A549 (cell line): Measurements from ENCODE around the gene ADAMTSL4. TPM values are rescaled to one million over a fixed set of nuclear protein-coding genes. Genes with fewer than 3 reads are reported as not detected.

ENCODE experiments used
- ATAC-seq, 2 experiments: fragments of 200-7000 bp in 1 of 2; fragments of >200 bp in 1 of 2; cut with Nextera tagmentation in 1 of 2; cut with Tn5 transposase in 1 of 2; 3 replicates each; pipeline versions ENCODE4 v1.8.0 to v1.9.1; 2018 to 2020; ENCODE audit warnings: mild to moderate bottlenecking in 1 of 2, moderate library complexity in 1 of 2
- CTCF ChIA-PET: fragments of 300-600 bp; sonication (Branson Sonifier 250); formaldehyde crosslinking; extraction: SDS; loops from one replicate; lab custom pipeline; 2021; ENCODE audit warnings: antibody characterized with exemption, inconsistent platforms; lab: Yijun Ruan, JAX
- POLR2A ChIA-PET: fragments of 350-600 bp; formaldehyde crosslinking; extraction: SDS; loops from one replicate; lab custom pipeline; 2021; ENCODE audit warnings: antibody characterized with exemption, inconsistent platforms; lab: Yijun Ruan, JAX
- DNase-seq, 2 experiments: peaks; one replicate each; pipeline versions ENCODE4 v3.0.0 to v3.0.0-alpha.2; 2011 to 2016; ENCODE audit warnings: low read depth in 1 of 2, low spot score in 1 of 2
- FAIRE-seq: peaks from 2 replicates; lab custom pipeline; 2011; peaks lifted over from hg19 to GRCh38; lab: Jason Lieb, UNC
- H3K27ac ChIP-seq, 2 experiments: fragments of >200 bp; sonication (Bioruptor Twin); formaldehyde crosslinking; 3 replicates each; pipeline ENCODE4 v1.5.1; 2016 to 2017
- H3K4me1 ChIP-seq: fragments of >200 bp; sonication (Bioruptor Twin); formaldehyde crosslinking; 3 replicates; pipeline ENCODE4 v1.6.1; 2016
- H3K4me2 ChIP-seq: fragments of >200 bp; sonication (Bioruptor Twin); formaldehyde crosslinking; 3 replicates; pipeline ENCODE4 v1.6.1; 2016
- H3K4me3 ChIP-seq: fragments of >200 bp; sonication (Bioruptor Twin); formaldehyde crosslinking; 3 replicates; pipeline ENCODE4 v1.5.1; 2016
- H3K9me3 ChIP-seq: fragments of >200 bp; sonication (Bioruptor Twin); formaldehyde crosslinking; 3 replicates; pipeline ENCODE4 v1.6.1; 2016
- CHD2 ChIP-seq: fragments of 150-350 bp; IDR thresholded peaks from 2 replicates; pipeline ENCODE4 v1.6.1; 2014; ENCODE audit warnings: low read length; ENCODE audit not compliant: partially characterized antibody
- EHMT2 ChIP-seq: fragments of 200-600 bp; sonication (generic); IDR thresholded peaks from 2 replicates; pipeline ENCODE4 v1.6.1; 2016; ENCODE audit warnings: antibody characterized with exemption, low read depth, mild to moderate bottlenecking, moderate library complexity
- EP300 ChIP-seq, 2 experiments: fragments of >200 bp; sonication (Bioruptor Twin); formaldehyde crosslinking; IDR thresholded peaks; 2 replicates in 1 of 2; 3 replicates in 1 of 2; pipeline ENCODE4 v1.6.1; 2016 to 2017
- ESRRA ChIP-seq: fragments of 150-350 bp; IDR thresholded peaks from 2 replicates; pipeline ENCODE4 v1.6.1; 2014; ENCODE audit warnings: mild to moderate bottlenecking, low read length, borderline replicate concordance
- FOSB ChIP-seq: fragments of 250-450 bp; sonication (Bioruptor Pico); IDR thresholded peaks from 2 replicates; pipeline ENCODE4 v1.5.0; 2020; ENCODE audit warnings: mild to moderate bottlenecking, moderate library complexity
- FOSL2 ChIP-seq, 2 experiments: fragments of 450-650 bp in 1 of 2; fragments of >200 bp in 1 of 2; sonication (Bioruptor Twin) in 1 of 2; formaldehyde crosslinking; IDR thresholded peaks; 2 replicates each; pipeline versions ENCODE4 v1.5.0 to v1.6.1; 2016 to 2020; ENCODE audit warnings: mild to moderate bottlenecking in 1 of 2, moderate library complexity in 1 of 2
- KDM5A ChIP-seq: fragments of 200-600 bp; sonication (generic); IDR thresholded peaks from 2 replicates; pipeline ENCODE4 v1.6.1; 2016; ENCODE audit warnings: antibody characterized with exemption, mild to moderate bottlenecking
- MAZ ChIP-seq: fragments of 150-350 bp; IDR thresholded peaks from 2 replicates; pipeline ENCODE4 v1.6.1; 2014; ENCODE audit warnings: antibody characterized with exemption, low read depth, low read length, borderline replicate concordance
- NFE2L2 ChIP-seq: fragments of 150-350 bp; conservative IDR thresholded peaks from 2 replicates; pipeline ENCODE4 v1.6.1; 2014; ENCODE audit warnings: low read length
- POLR2A ChIP-seq: IDR thresholded peaks from 2 replicates; pipeline ENCODE4 v1.6.1; 2012; ENCODE audit warnings: mild to moderate bottlenecking, low read length
- RAD21 ChIP-seq, 2 experiments: fragments of >200 bp in 1 of 2; sonication (Bioruptor Twin) in 1 of 2; formaldehyde crosslinking in 1 of 2; IDR thresholded peaks in 1 of 2; conservative IDR thresholded peaks in 1 of 2; 2 replicates in 1 of 2; 3 replicates in 1 of 2; pipeline ENCODE4 v1.6.1; 2012 to 2018; ENCODE audit warnings: inconsistent platforms in 1 of 2
- SMC3 ChIP-seq: fragments of >200 bp; sonication (Bioruptor Twin); formaldehyde crosslinking; IDR thresholded peaks from 3 replicates; pipeline ENCODE4 v1.6.1; 2018; ENCODE audit warnings: inconsistent platforms
- WGBS: methylation state at CpG from one replicate; pipeline ENCODE4 v1.1.6; 2017; ENCODE audit errors: missing lambda C conversion rate; 5-methylcytosine and 5-hydroxymethylcytosine counted together
- polyA plus RNA-seq, 4 experiments: library from polyadenylated mRNA; depleted of rRNA in 3 of 4; stranded (reverse); fragments of >200 nt; fragmentation: RNase III in 1 of 4; extraction: RNeasy Plus Mini Kit Qiagen cat#74134 plus additional on column Dnase treatment in 1 of 4; gene quantifications; 2 replicates in 3 of 4; 3 replicates in 1 of 4; pipeline ENCODE4 v1.2.3, GENCODE V29; 2011 to 2017
- TF ChIP-seq, protein P1 (sequence below): fragments of >200 bp; sonication (Bioruptor Twin); formaldehyde crosslinking; IDR thresholded peaks from 3 replicates; pipeline ENCODE4 v1.6.1; 2016
- TF ChIP-seq, protein P2 (sequence below): IDR thresholded peaks from 2 replicates; pipeline ENCODE4 v1.6.1; 2012; ENCODE audit warnings: low read depth, borderline replicate concordance
- TF ChIP-seq, protein P3 (sequence below): IDR thresholded peaks from 2 replicates; pipeline ENCODE4 v1.6.1; 2012

ADAMTSL4 gene
- polyA plus RNA-seq, 2 of the 4 experiments (the other 2 are of a cell fraction): 1.3 to 2.0 TPM

DNA sequence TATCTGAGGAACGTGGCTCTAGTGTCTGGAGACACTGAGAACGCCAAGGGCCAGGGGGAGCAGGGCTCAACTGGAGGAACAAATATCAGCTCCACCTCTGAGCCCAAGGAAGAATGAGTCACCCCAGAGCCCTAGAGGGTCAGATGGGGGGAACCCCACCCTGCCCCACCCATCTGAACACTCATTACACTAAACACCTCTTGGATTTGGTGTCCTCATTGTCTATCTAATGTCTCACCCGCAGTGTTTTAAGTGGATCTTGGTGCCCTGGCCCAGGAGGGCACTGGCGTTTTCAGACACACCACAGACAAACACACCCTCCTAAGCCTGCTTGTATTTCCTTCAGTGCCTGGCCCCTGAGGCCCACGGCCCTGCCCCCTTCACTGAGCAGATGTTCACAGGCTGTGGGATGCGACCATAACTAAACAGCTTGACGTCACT lies 35.8 kb upstream of the ADAMTSL4 start:
- DNase-seq (no peak), FAIRE-seq (no peak), ATAC-seq (no peak)
- no peak overlapping the region for H3K27ac ChIP-seq
- H3K9me3 ChIP-seq: no peaks in the 10 kb centered on the region
- no peak for TF ChIP-seq NFE2L2
- 81% methylated on average over 6 of the region's 7 CpGs for WGBS
- H3K4me3 ChIP-seq: no peak overlapping the region
- POLR2A ChIA-PET: interaction anchor here (0.7 kb wide), 1 partner anchor 244 kb away, joined by 5 read pairs; no protein-coding TSS in a partner anchor
- 0 out of 3 replicates have a peak, but pooled peaks cover 17% of the 10 kb centered on the region for H3K4me1 ChIP-seq
- H3K4me2 ChIP-seq: no peak overlapping the region
- CTCF ChIA-PET: interaction anchor here (0.7 to 12.4 kb wide), 4 partner anchors 9 to 132 kb away, joined by 4 to 114 read pairs (median 6); no protein-coding TSS in a partner anchor

DNA sequence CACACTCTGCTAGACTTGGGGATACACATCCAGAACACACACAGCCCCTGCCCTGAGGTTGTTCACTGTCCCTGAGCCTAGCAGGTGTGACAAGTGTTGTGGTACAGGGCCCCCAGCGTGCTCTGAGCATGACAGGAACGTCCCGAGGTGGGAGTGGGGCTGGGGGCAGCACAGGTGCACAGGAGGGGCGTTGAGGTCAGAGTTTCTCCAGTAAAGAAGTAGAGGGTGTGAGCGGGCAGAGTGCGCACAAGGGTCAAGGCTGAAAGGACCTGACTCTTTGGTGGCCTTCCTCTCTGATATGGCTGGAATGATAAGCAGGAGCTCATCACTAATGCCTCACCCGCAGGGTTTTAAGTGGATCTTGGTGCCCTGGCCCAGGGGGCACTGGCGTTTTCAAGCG lies 34.9 kb upstream of the ADAMTSL4 start:
- Histone ChIP-seq H3K4me1 (0 out of 3 replicates have a peak, but pooled peaks cover 17% of the 10 kb centered on the region), H3K27ac (no peak overlapping the region), H3K4me3 (no peak overlapping the region), H3K4me2 (no peak overlapping the region; the same call in 2 of the 3 replicates), H3K9me3 (no peaks in the 10 kb centered on the region)
- ATAC-seq (no peak), DNase-seq (no peak), FAIRE-seq (no peak)
- WGBS: 89% methylated on average over 9 of the region's 9 CpGs
- ChIA-PET CTCF (interaction anchor here (0.6 to 12.4 kb wide), 5 partner anchors 10 to 107 kb away, joined by 3 to 114 read pairs (median 8); partner anchors contain the start of gene TARS2), POLR2A (no interaction called here)
- no peak for TF ChIP-seq EHMT2

DNA sequence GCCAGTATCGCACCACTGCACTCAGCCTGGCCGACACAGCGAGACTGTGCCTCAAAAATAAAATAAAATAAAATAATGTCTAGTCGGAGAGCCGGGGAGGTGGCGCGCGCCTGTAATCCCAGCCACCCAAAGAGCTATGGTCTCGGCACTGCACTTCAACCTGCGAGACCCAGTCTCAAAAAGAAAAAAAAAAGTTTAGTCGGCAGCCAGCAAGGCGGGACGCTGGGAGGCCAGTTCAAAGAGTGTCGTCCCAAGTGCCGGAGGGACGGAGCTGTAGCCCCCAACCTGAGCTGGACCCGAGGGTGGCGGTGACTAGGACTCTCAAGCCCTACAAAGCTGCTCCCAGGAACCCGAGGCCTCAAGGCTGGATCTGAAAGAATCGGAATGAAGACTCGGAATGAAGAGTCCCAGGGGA lies 34.3 kb upstream of the ADAMTSL4 start:
- H3K4me1 ChIP-seq: 0 out of 3 replicates have a peak, but pooled peaks cover 17% of the 10 kb centered on the region
- ChIA-PET POLR2A (interaction anchor here (0.5 to 2.3 kb wide), 11 partner anchors 10 to 215 kb away, joined by 3 to 17 read pairs (median 4); partner anchors contain the start of genes MCL1, RPRD2 and TARS2), CTCF (interaction anchor here (0.6 to 12.4 kb wide), 7 partner anchors 10 to 331 kb away, joined by 3 to 114 read pairs (median 4); partner anchors contain the start of gene TARS2)
- peak overlapping the region; percentile 69 to 94 for H3K27ac ChIP-seq
- TF ChIP-seq EHMT2 (no peak), FOSB (CRISPR knock-in tag) (no peak), CHD2 (no peak), FOSL2 (IDR thresholded peaks at IDR 0.05) (no peak), FOSL2 (CRISPR knock-in tag; IDR thresholded peaks at IDR 0.05) (no peak), EP300 (IDR thresholded peaks at IDR 0.05) (no peak), ESRRA (no peak), SMC3 (no peak), MAZ (no peak), RAD21 (conservative IDR thresholded peaks at IDR 0.05 in 1 of 2, IDR thresholded peaks at IDR 0.05 in 1 of 2) (no peak), POLR2A (no peak), KDM5A (no peak)
- TF ChIP-seq, protein P1, sequence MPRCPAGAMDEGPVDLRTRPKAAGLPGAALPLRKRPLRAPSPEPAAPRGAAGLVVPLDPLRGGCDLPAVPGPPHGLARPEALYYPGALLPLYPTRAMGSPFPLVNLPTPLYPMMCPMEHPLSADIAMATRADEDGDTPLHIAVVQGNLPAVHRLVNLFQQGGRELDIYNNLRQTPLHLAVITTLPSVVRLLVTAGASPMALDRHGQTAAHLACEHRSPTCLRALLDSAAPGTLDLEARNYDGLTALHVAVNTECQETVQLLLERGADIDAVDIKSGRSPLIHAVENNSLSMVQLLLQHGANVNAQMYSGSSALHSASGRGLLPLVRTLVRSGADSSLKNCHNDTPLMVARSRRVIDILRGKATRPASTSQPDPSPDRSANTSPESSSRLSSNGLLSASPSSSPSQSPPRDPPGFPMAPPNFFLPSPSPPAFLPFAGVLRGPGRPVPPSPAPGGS: no peak
- TF ChIP-seq, protein P2, sequence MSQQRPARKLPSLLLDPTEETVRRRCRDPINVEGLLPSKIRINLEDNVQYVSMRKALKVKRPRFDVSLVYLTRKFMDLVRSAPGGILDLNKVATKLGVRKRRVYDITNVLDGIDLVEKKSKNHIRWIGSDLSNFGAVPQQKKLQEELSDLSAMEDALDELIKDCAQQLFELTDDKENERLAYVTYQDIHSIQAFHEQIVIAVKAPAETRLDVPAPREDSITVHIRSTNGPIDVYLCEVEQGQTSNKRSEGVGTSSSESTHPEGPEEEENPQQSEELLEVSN: no peak
- TF ChIP-seq, protein P3, sequence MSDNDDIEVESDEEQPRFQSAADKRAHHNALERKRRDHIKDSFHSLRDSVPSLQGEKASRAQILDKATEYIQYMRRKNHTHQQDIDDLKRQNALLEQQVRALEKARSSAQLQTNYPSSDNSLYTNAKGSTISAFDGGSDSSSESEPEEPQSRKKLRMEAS: no peak
- H3K4me3 ChIP-seq: peak overlapping the region; percentile 50
- DNase-seq (no peak), FAIRE-seq (no peak), ATAC-seq (no peak; a peak in 1 of 6 replicates)
- WGBS: 47% methylated on average over 21 of the region's 21 CpGs
- H3K9me3 ChIP-seq: no peaks in the 10 kb centered on the region
- H3K4me2 ChIP-seq: peak overlapping the region; percentile 91
